CD1c-positive myeloid dendritic cell (primary cell): ENCODE data around the gene CLMN.
"Not testable (repeated sequence)": the region's sequence is repeated elsewhere in the genome, so short reads cannot be mapped to it uniquely, and the experiment has no call there.

Experiments
- DNase-seq: peaks from one replicate; pipeline ENCODE4 v3.0.0-alpha.2; 2016; ENCODE audit errors: extremely low spot score

CLMN gene

GRCh38 chr14:95220663-95221231, 99.0 kb downstream of the CLMN start:
- no peak for DNase-seq

GRCh38 chr14:95218472-95219193, 101.1 kb downstream of the CLMN start:
- DNase-seq: no peak

GRCh38 chr14:95218006-95218405, 101.7 kb downstream of the CLMN start:
- DNase-seq: no peak

GRCh38 chr14:95217391-95217900, 102.3 kb downstream of the CLMN start:
- DNase-seq: no peak

GRCh38 chr14:95216008-95216407, 103.7 kb downstream of the CLMN start:
- no peak for DNase-seq

- DNase-seq: no peak
Measured at GRCh38 chr14:95215094-95215725, 104.5 kb downstream of the CLMN start.

GRCh38 chr14:95213774-95214173, 105.9 kb downstream of the CLMN start:
- no peak for DNase-seq

- DNase-seq: no peak
Measured at GRCh38 chr14:95211721-95212504, 107.8 kb downstream of the CLMN start.

GRCh38 chr14:95210699-95211098, 109.0 kb downstream of the CLMN start:
- no peak for DNase-seq

- no peak for DNase-seq
Measured at GRCh38 chr14:95208598-95208997, 111.1 kb downstream of the CLMN start.

GRCh38 chr14:95207475-95208233, 112.1 kb downstream of the CLMN start:
- DNase-seq: no peak

- no peak for DNase-seq
Measured at GRCh38 chr14:95206534-95206933, 113.2 kb downstream of the CLMN start.

- no peak for DNase-seq
Measured at GRCh38 chr14:95204705-95205104, 115.0 kb downstream of the CLMN start.

- DNase-seq: not testable (repeated sequence)
Measured at GRCh38 chr14:95201745-95202144, 118.0 kb downstream of the CLMN start.

- no peak for DNase-seq
Measured at GRCh38 chr14:95200404-95200803, 119.3 kb downstream of the CLMN start.

GRCh38 chr14:95199298-95199983, 120.3 kb downstream of the CLMN start:
- no peak for DNase-seq

GRCh38 chr14:95198320-95198719, 121.4 kb downstream of the CLMN start:
- DNase-seq: no peak

GRCh38 chr14:95197551-95197950, 122.2 kb downstream of the CLMN start:
- DNase-seq: no peak

GRCh38 chr14:95196826-95197545, 122.7 kb downstream of the CLMN start:
- DNase-seq: no peak

- peak; percentile 37 for DNase-seq
Measured at GRCh38 chr14:95196268-95196667, 123.4 kb downstream of the CLMN start.
